Nephron (organoid): Measurements from ENCODE around the gene DPP6.
A peak's percentile ranks its signal among the peaks of the same experiment; 100 is the strongest.
"Not testable (repeated sequence)": the region's sequence is repeated elsewhere in the genome, so short reads cannot be mapped to it uniquely, and the experiment has no call there.

Experiments used
- H3K27ac Mint-ChIP-seq, 3 experiments: 2 replicates each; pipeline ENCODE4 v1.8.0; 2020; ENCODE audit warnings: mixed read lengths in 3 of 3, mild to moderate bottlenecking in 2 of 3, moderate library complexity in 1 of 3
- H3K27me3 Mint-ChIP-seq: 2 replicates; pipeline ENCODE4 v1.8.0; 2021; ENCODE audit warnings: low read depth, mild to moderate bottlenecking, moderate library complexity, mixed read lengths
- H3K36me3 Mint-ChIP-seq: 2 replicates; pipeline ENCODE4 v1.8.0; 2020; ENCODE audit warnings: low read depth, mixed read lengths
- H3K4me1 Mint-ChIP-seq: 2 replicates; pipeline ENCODE4 v1.8.0; 2020; ENCODE audit warnings: mixed read lengths
- H3K4me3 Mint-ChIP-seq, 3 experiments: 2 replicates each; pipeline ENCODE4 v1.8.0; 2020; ENCODE audit warnings: mild to moderate bottlenecking in 3 of 3, mixed read lengths in 3 of 3, moderate library complexity in 2 of 3
- H3K9me3 Mint-ChIP-seq: 2 replicates; pipeline ENCODE4 v1.8.0; 2020; ENCODE audit warnings: mixed read lengths
- TF ChIP-seq, protein P1 (sequence below), 3 experiments: fragments of 200-600 bp; sonication (generic); IDR thresholded peaks; one replicate each; pipeline ENCODE4 v1.5.0; 2021; ENCODE audit warnings: antibody characterized with exemption in 3 of 3; ENCODE audit not compliant: unreplicated experiment in 3 of 3

Gene DPP6

GRCh38 chr7:154054664-154055063, 2.5 kb downstream of the DPP6 start:
- TF ChIP-seq, protein P1, sequence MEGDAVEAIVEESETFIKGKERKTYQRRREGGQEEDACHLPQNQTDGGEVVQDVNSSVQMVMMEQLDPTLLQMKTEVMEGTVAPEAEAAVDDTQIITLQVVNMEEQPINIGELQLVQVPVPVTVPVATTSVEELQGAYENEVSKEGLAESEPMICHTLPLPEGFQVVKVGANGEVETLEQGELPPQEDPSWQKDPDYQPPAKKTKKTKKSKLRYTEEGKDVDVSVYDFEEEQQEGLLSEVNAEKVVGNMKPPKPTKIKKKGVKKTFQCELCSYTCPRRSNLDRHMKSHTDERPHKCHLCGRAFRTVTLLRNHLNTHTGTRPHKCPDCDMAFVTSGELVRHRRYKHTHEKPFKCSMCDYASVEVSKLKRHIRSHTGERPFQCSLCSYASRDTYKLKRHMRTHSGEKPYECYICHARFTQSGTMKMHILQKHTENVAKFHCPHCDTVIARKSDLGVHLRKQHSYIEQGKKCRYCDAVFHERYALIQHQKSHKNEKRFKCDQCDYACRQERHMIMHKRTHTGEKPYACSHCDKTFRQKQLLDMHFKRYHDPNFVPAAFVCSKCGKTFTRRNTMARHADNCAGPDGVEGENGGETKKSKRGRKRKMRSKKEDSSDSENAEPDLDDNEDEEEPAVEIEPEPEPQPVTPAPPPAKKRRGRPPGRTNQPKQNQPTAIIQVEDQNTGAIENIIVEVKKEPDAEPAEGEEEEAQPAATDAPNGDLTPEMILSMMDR (IDR thresholded peaks at IDR 0.05; ENCODE audit: unreplicated experiment in 3 of 3), result peak in 1 of 3 experiments; percentile 10
- not testable (repeated sequence) for H3K4me3 Mint-ChIP-seq, H3K36me3 Mint-ChIP-seq, H3K27ac Mint-ChIP-seq, H3K9me3 Mint-ChIP-seq, H3K4me1 Mint-ChIP-seq
- H3K27me3 Mint-ChIP-seq, result peaks cover 47% of the 10 kb centered on the region

- peak overlapping the region in 1 of 3 experiments; percentile 31 for H3K4me3 Mint-ChIP-seq
- H3K4me1 Mint-ChIP-seq, H3K36me3 Mint-ChIP-seq, H3K27ac Mint-ChIP-seq, H3K9me3 Mint-ChIP-seq: not testable (repeated sequence)
- peaks cover 41% of the 10 kb centered on the region for H3K27me3 Mint-ChIP-seq
These were observed 3.4 kb downstream of the DPP6 start for GRCh38 chr7:154055491-154056106.

DNA sequence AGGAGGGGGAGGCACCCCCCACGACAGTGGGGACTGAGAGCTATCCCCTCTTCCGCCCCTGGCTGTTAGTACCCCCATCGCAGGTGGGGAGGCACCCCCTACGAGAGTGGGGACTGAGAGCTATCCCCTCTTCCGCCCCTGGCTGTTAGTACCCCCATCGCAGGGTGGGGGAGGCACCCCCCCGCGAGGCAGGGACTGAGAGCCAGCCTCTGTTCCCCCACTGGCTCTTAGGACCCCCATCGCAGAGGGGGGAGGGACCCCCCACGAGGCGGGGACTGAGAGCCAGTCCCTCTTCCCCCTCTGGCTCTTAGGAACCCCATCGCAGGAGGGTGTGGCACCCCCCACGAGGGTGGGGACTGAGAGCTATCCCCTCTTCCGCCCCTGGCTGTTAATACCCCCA, 6.6 kb downstream of the DPP6 start:
- H3K36me3 Mint-ChIP-seq, H3K27ac Mint-ChIP-seq, H3K9me3 Mint-ChIP-seq, H3K4me3 Mint-ChIP-seq, H3K4me1 Mint-ChIP-seq: not testable (repeated sequence)
- H3K27me3 Mint-ChIP-seq, result peaks cover 26% of the 10 kb centered on the region

GRCh38 chr7:154060551-154060950, 8.4 kb downstream of the DPP6 start:
- not testable (repeated sequence) for H3K36me3 Mint-ChIP-seq, H3K27me3 Mint-ChIP-seq, H3K4me3 Mint-ChIP-seq

DNA sequence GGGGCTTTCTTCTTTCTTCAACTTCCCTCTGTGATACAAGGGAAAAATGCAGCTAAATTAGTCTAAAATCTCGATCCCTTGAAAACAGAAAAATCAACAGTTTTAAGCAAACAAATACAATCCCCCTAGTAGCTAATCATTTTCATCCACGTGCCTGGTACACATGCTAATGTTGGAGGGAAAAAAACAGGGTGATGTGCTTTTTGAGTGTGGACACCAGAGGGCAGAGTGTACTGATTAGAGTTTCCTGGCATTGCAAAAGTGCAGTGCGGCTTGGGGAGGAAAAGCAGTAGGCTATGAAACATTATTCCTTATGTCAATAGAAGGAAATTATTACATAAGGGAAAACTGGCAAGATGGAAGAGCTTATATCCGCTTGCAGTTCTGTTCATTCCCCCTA, 19.6 kb downstream of the DPP6 start:
- H3K27me3 Mint-ChIP-seq, H3K9me3 Mint-ChIP-seq, H3K27ac Mint-ChIP-seq, H3K4me3 Mint-ChIP-seq, H3K36me3 Mint-ChIP-seq, H3K4me1 Mint-ChIP-seq: not testable (repeated sequence)
- TF ChIP-seq, protein P1 (IDR thresholded peaks at IDR 0.05; ENCODE audit: unreplicated experiment in 3 of 3), result peak; percentile 48 to 64 (median 54)

More at GRCh38 chr7:154060551-154060950, 8.4 kb downstream of the DPP6 start:
- not testable (repeated sequence) for H3K4me1 Mint-ChIP-seq, H3K27ac Mint-ChIP-seq
- H3K9me3 Mint-ChIP-seq, result peaks cover 14% of the 10 kb centered on the region

GRCh38 chr7:154072395-154073181, 20.4 kb downstream of the DPP6 start:
- not testable (repeated sequence) for H3K9me3 Mint-ChIP-seq, H3K4me3 Mint-ChIP-seq, H3K27ac Mint-ChIP-seq, H3K4me1 Mint-ChIP-seq, H3K36me3 Mint-ChIP-seq, H3K27me3 Mint-ChIP-seq

- not testable (repeated sequence) for H3K27me3 Mint-ChIP-seq, H3K36me3 Mint-ChIP-seq, H3K4me1 Mint-ChIP-seq, H3K9me3 Mint-ChIP-seq, H3K4me3 Mint-ChIP-seq, H3K27ac Mint-ChIP-seq
These were observed 26.3 kb downstream of the DPP6 start for GRCh38 chr7:154078523-154078922.

GRCh38 chr7:154080249-154080648, 28.1 kb downstream of the DPP6 start:
- not testable (repeated sequence) for H3K4me3 Mint-ChIP-seq

GRCh38 chr7:154087037-154087725, 35.0 kb downstream of the DPP6 start:
- H3K27me3 Mint-ChIP-seq, H3K4me3 Mint-ChIP-seq, H3K9me3 Mint-ChIP-seq, H3K36me3 Mint-ChIP-seq, H3K27ac Mint-ChIP-seq, H3K4me1 Mint-ChIP-seq: not testable (repeated sequence)

More at GRCh38 chr7:154080249-154080648, 28.1 kb downstream of the DPP6 start:
- H3K4me1 Mint-ChIP-seq, H3K27ac Mint-ChIP-seq, H3K9me3 Mint-ChIP-seq, H3K36me3 Mint-ChIP-seq, H3K27me3 Mint-ChIP-seq: not testable (repeated sequence)

GRCh38 chr7:154092093-154092492, 39.9 kb downstream of the DPP6 start:
- H3K36me3 Mint-ChIP-seq, H3K27ac Mint-ChIP-seq, H3K27me3 Mint-ChIP-seq, H3K9me3 Mint-ChIP-seq, H3K4me1 Mint-ChIP-seq, H3K4me3 Mint-ChIP-seq: not testable (repeated sequence)

- not testable (repeated sequence) for H3K27me3 Mint-ChIP-seq, H3K36me3 Mint-ChIP-seq, H3K27ac Mint-ChIP-seq, H3K4me3 Mint-ChIP-seq, H3K9me3 Mint-ChIP-seq, H3K4me1 Mint-ChIP-seq
These were observed 43.0 kb downstream of the DPP6 start for GRCh38 chr7:154095201-154095600.

DNA sequence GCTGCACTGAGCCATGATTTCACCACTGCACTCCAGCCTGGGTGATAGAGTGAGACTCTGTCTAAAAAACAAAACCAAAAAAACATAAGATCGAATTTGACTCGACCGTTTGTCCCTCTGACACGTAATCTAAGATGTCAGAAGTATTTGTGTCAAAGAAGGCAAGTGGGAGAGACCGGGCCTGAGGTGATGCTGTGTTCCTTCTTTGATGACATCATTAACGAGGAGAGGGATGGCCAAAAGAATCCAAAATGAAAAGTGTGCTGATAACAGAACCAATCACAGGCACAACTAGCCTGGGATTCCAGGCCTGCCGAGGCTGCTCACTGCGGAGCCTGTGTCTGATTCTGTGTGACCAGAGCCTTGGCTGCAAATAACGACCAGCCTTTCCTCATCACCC, 52.9 kb downstream of the DPP6 start:
- H3K27ac Mint-ChIP-seq, H3K4me1 Mint-ChIP-seq, H3K4me3 Mint-ChIP-seq, H3K36me3 Mint-ChIP-seq, H3K27me3 Mint-ChIP-seq, H3K9me3 Mint-ChIP-seq: not testable (repeated sequence)

DNA sequence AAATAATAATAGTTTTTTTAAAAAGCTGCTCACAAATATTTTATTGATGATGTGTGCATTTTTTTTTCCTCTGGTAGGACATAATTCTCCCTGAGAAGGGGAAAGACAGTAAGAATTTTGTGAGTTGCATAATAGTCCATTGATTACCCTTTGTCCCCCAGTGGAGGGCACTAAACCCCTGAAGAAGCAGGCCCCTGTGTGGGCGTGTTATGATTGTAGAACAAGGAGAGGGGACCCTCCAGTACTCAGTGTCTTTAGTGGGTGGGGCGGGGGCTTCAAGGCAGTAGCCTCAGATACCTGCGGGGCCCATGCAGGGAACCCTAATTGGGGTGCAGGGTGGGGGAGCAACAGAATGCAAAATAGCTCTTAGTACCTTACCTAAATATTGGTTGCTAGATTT, 57.4 kb downstream of the DPP6 start:
- not testable (repeated sequence) for H3K4me3 Mint-ChIP-seq, H3K27me3 Mint-ChIP-seq, H3K4me1 Mint-ChIP-seq, H3K9me3 Mint-ChIP-seq, H3K27ac Mint-ChIP-seq, H3K36me3 Mint-ChIP-seq
